ENCODE data around the gene MARCKSL1. TPM values are rescaled to one million over a fixed set of nuclear protein-coding genes. Genes with fewer than 3 reads are reported as not detected.

Gene MARCKSL1
- total and polyA plus RNA-seq, 2 donors (not counting 1 experiment from before 2014, with no cell fraction given) = 73.2 to 106 TPM

GRCh38 chr1:32336591-32336932, 529 bp upstream of the MARCKSL1 start:
- H4K20me1 ChIP-seq (ENCODE audit: control insufficient read depth, insufficient read depth, low read length, poor library complexity, severe bottlenecking) = peaks cover 35% of the 10 kb centered on the region
- TF ChIP-seq, protein P1, sequence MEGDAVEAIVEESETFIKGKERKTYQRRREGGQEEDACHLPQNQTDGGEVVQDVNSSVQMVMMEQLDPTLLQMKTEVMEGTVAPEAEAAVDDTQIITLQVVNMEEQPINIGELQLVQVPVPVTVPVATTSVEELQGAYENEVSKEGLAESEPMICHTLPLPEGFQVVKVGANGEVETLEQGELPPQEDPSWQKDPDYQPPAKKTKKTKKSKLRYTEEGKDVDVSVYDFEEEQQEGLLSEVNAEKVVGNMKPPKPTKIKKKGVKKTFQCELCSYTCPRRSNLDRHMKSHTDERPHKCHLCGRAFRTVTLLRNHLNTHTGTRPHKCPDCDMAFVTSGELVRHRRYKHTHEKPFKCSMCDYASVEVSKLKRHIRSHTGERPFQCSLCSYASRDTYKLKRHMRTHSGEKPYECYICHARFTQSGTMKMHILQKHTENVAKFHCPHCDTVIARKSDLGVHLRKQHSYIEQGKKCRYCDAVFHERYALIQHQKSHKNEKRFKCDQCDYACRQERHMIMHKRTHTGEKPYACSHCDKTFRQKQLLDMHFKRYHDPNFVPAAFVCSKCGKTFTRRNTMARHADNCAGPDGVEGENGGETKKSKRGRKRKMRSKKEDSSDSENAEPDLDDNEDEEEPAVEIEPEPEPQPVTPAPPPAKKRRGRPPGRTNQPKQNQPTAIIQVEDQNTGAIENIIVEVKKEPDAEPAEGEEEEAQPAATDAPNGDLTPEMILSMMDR (IDR thresholded peaks at IDR 0.05) = no peak
- no peak for TF ChIP-seq EZH2 (IDR thresholded peaks at IDR 0.05; ENCODE audit: borderline replicate concordance, insufficient read depth, low read depth, low read length, poor library complexity, severe bottlenecking)
- peaks cover 16% of the 10 kb centered on the region for H3K79me2 ChIP-seq (ENCODE audit: control insufficient read depth, insufficient read depth, low read length)
- CTCF ChIA-PET = interaction anchor here (0.6 to 6.2 kb wide), 26 partner anchors 11 to 264 kb away, joined by 3 to 71 read pairs (median 5); partner anchors contain the start of genes CCDC28B and TMEM39B
- H3K27ac Mint-ChIP-seq = peak overlapping the region; percentile 92
- H3K4me1 ChIP-seq (ENCODE audit: control insufficient read depth in 2 of 2, insufficient read depth in 2 of 2, low read length in 2 of 2) = peaks cover 57 to 61% of the 10 kb centered on the region in 2 donors
- peak overlapping the region; percentile 75 for H3K9ac ChIP-seq (ENCODE audit: low read length)
- H3K4me3 ChIP-seq (ENCODE audit: control extremely low read depth in 1 of 5, extremely low read depth in 1 of 5, insufficient read depth in 1 of 5, low read depth in 2 of 5, low read length in 4 of 5) = peak overlapping the region in 4 of 5 experiments; percentile 44 to 75 (median 59)
- DNase-seq = no peak
- no peaks in the 10 kb centered on the region for H3K9me3 ChIP-seq (ENCODE audit: control extremely low read depth in 1 of 3, control insufficient read depth in 2 of 3, insufficient read depth in 1 of 3, low read length in 2 of 3)
- intact Hi-C loops (cut with micrococcal nuclease) = loop anchor here (1.0 to 5.0 kb wide), 6 partner anchors 15 to 136 kb away; partner anchors contain the start of genes BSDC1, CCDC28B, EIF3I and TMEM234
- H3K9me3 Mint-ChIP-seq (ENCODE audit: insufficient read depth) = no peaks in the 10 kb centered on the region
- 35% methylated on average over 15 of the region's 15 CpGs for WGBS (ENCODE audit: insufficient coverage)
- H3K4me1 Mint-ChIP-seq = peaks cover 56% of the 10 kb centered on the region
- POLR2A ChIA-PET = interaction anchor here (0.6 to 3.9 kb wide), 25 partner anchors 8 to 264 kb away, joined by 3 to 53 read pairs (median 6); partner anchors contain the start of genes BSDC1, CCDC28B, FAM167B and HDAC1
- no peak for ATAC-seq (ENCODE audit: low read depth)
- H3K27me3 Mint-ChIP-seq = no peaks in the 10 kb centered on the region
- no peaks in the 10 kb centered on the region for H3K27me3 ChIP-seq (replicated peaks in 1 of 4; ENCODE audit: control extremely low read depth in 1 of 4, control insufficient read depth in 3 of 4, insufficient read depth in 4 of 4, low read length in 3 of 4)
- no peak overlapping the region for H2AFZ ChIP-seq (ENCODE audit: insufficient read depth, low read depth, low read length, poor library complexity, severe bottlenecking)
- peak overlapping the region; percentile 40 to 49 for H3K27ac ChIP-seq (ENCODE audit: low read length in 2 of 2)
- peak overlapping the region; percentile 88 for H3K4me3 Mint-ChIP-seq
- peaks cover 1 to 23% of the 10 kb centered on the region in 2 experiments for H3K36me3 ChIP-seq (replicated peaks in 1 of 2; ENCODE audit: control extremely low read depth in 1 of 2, control insufficient read depth in 1 of 2, extremely low read depth in 1 of 2, insufficient read depth in 2 of 2, low read length in 1 of 2)
- H3K4me2 ChIP-seq (replicated peaks; ENCODE audit: low read depth, low read length, poor library complexity, severe bottlenecking) = peak overlapping the region; percentile 89

- ChIA-PET POLR2A (interaction anchor here (0.6 to 3.9 kb wide), 25 partner anchors 10 to 691 kb away, joined by 3 to 53 read pairs (median 6); partner anchors contain the start of genes BSDC1, CCDC28B, EIF3I and FAM167B), CTCF (interaction anchor here (0.9 to 6.2 kb wide), 21 partner anchors 13 to 262 kb away, joined by 3 to 71 read pairs (median 7); partner anchors contain the start of genes BSDC1, CCDC28B, IQCC and TMEM39B)
- Histone ChIP-seq H3K9ac (ENCODE audit: low read length) (peak overlapping the region; percentile 75), H3K27ac (ENCODE audit: low read length in 2 of 2) (peak overlapping the region in 1 of 2 donors; percentile 61), H3K27me3 (replicated peaks in 1 of 4; ENCODE audit: control extremely low read depth in 1 of 4, control insufficient read depth in 3 of 4, insufficient read depth in 4 of 4, low read length in 3 of 4) (no peaks in the 10 kb centered on the region), H3K36me3 (replicated peaks in 1 of 2; ENCODE audit: control extremely low read depth in 1 of 2, control insufficient read depth in 1 of 2, extremely low read depth in 1 of 2, insufficient read depth in 2 of 2, low read length in 1 of 2) (peaks cover 1 to 34% of the 10 kb centered on the region in 2 experiments), H3K4me1 (ENCODE audit: control insufficient read depth in 2 of 2, insufficient read depth in 2 of 2, low read length in 2 of 2) (peaks cover 57 to 61% of the 10 kb centered on the region in 2 donors), H3K4me2 (replicated peaks; ENCODE audit: low read depth, low read length, poor library complexity, severe bottlenecking) (peak overlapping the region; percentile 89), H3K79me2 (ENCODE audit: control insufficient read depth, insufficient read depth, low read length) (peaks cover 16% of the 10 kb centered on the region), H3K9me3 (ENCODE audit: control extremely low read depth in 1 of 3, control insufficient read depth in 2 of 3, insufficient read depth in 1 of 3, low read length in 2 of 3) (no peaks in the 10 kb centered on the region), H3K4me3 (ENCODE audit: control extremely low read depth in 1 of 5, extremely low read depth in 1 of 5, insufficient read depth in 1 of 5, low read depth in 2 of 5, low read length in 4 of 5) (peak overlapping the region in 4 of 5 experiments; percentile 48 to 78 (median 72)), H2AFZ (ENCODE audit: insufficient read depth, low read depth, low read length, poor library complexity, severe bottlenecking) (peak overlapping the region; percentile 31), H4K20me1 (ENCODE audit: control insufficient read depth, insufficient read depth, low read length, poor library complexity, severe bottlenecking) (peaks cover 35% of the 10 kb centered on the region)
- intact Hi-C loops (cut with micrococcal nuclease) = loop anchor here (2.0 to 5.0 kb wide), 4 partner anchors 19 to 121 kb away; no protein-coding TSS in a partner anchor
- WGBS (ENCODE audit: insufficient coverage) = under 1% methylated on average over 34 of the region's 34 CpGs
- peak overlapping the region; percentile 93 for H3K4me3 Mint-ChIP-seq
- no peak for DNase-seq
- no peaks in the 10 kb centered on the region for H3K27me3 Mint-ChIP-seq
- peak overlapping the region; percentile 91 for H3K27ac Mint-ChIP-seq
- peak; percentile 13 for ATAC-seq (ENCODE audit: low read depth)
- no peak for TF ChIP-seq EZH2 (IDR thresholded peaks at IDR 0.05; ENCODE audit: borderline replicate concordance, insufficient read depth, low read depth, low read length, poor library complexity, severe bottlenecking)
- TF ChIP-seq, protein P1 (IDR thresholded peaks at IDR 0.05) = no peak
- peaks cover 60% of the 10 kb centered on the region for H3K4me1 Mint-ChIP-seq
- H3K9me3 Mint-ChIP-seq (ENCODE audit: insufficient read depth) = no peaks in the 10 kb centered on the region
Observed at GRCh38 chr1:32335535-32335789, 571 bp downstream of the MARCKSL1 start.

Measured in B cell (primary cell).